HFF-Myc (cell line): ENCODE measurements around the gene ADAMTS17.

Experiments
- DNase-seq: peaks from one replicate; pipeline ENCODE4 v3.0.0-alpha.2; 2011; ENCODE audit warnings: low read depth; ENCODE audit errors: extremely low read depth
- H3K4me3 ChIP-seq: replicated peaks from 2 replicates; pipeline ENCODE4 v1.5.1; 2011; ENCODE audit warnings: low read depth, mild to moderate bottlenecking, control low read depth, low read length
- TF ChIP-seq, protein P1 (sequence below): IDR thresholded peaks from 2 replicates; pipeline ENCODE4 v1.5.1; 2012; ENCODE audit warnings: mild to moderate bottlenecking, low read depth, low read length, control low read depth; ENCODE audit errors: missing control alignments

Gene ADAMTS17

GRCh38 chr15:100108846-100109245, 232.9 kb downstream of the ADAMTS17 start:
- H3K4me3 ChIP-seq: no peak overlapping the region
- TF ChIP-seq, protein P1, sequence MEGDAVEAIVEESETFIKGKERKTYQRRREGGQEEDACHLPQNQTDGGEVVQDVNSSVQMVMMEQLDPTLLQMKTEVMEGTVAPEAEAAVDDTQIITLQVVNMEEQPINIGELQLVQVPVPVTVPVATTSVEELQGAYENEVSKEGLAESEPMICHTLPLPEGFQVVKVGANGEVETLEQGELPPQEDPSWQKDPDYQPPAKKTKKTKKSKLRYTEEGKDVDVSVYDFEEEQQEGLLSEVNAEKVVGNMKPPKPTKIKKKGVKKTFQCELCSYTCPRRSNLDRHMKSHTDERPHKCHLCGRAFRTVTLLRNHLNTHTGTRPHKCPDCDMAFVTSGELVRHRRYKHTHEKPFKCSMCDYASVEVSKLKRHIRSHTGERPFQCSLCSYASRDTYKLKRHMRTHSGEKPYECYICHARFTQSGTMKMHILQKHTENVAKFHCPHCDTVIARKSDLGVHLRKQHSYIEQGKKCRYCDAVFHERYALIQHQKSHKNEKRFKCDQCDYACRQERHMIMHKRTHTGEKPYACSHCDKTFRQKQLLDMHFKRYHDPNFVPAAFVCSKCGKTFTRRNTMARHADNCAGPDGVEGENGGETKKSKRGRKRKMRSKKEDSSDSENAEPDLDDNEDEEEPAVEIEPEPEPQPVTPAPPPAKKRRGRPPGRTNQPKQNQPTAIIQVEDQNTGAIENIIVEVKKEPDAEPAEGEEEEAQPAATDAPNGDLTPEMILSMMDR: no peak
- DNase-seq: no peak

DNA sequence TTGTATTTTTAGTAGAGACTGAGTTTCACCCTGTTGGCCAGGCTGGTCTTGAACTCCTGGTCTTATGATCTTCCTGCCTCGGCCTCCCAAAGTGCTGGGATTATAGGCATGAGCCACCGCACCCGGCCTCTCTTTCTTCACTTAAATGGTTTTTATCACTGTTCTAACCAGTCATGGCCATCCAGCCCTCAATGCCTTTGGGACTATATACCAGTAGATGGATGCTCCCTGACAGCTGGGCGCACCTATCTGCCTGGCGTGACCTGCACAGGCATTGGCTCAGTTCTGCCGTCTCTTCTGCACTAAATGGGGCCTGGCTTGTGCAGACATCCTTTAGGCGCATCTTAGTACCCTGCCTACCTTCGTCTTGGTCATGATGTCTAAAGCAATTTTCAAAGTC, 233.4 kb downstream of the ADAMTS17 start:
- no peak overlapping the region for H3K4me3 ChIP-seq
- TF ChIP-seq, protein P1: no peak
- DNase-seq: no peak

DNA sequence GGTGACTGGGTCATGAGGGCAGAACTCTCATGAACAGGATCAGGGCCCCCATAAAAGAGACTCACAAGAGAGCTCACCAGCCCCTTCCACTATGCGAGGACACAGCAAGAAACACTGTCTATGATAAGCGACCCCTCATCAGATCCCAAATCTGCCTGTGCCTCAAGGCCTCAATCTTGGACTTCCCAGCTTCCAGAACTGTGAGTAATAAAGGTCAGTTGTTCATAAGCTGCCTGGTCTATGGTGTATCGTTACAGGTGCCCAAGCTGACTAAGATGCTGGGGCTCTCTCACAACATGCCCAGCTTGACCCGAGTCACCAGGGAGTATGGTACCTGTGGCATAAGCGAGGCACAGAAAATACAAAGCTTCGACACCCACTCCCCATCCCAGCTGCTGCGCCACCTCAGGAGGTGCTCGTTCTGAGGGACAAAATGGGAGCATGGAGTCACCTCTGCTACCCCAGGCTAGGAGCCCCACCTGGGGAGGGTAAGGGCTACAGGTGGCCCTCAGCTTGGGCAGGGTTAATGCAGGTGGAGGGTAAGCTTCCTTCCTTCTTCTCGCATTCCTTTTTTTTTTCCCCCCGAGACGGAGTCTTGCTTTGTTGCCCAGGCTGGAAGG, 234.1 kb downstream of the ADAMTS17 start:
- no peak for DNase-seq
- TF ChIP-seq, protein P1: no peak
- H3K4me3 ChIP-seq: no peak overlapping the region

- no peak for DNase-seq
- TF ChIP-seq, protein P1: no peak
- H3K4me3 ChIP-seq: no peak overlapping the region
Observed at GRCh38 chr15:100107151-100107550, 234.6 kb downstream of the ADAMTS17 start.

GRCh38 chr15:100106732-100107131, 235.0 kb downstream of the ADAMTS17 start:
- TF ChIP-seq, protein P1: no peak
- no peak for DNase-seq

GRCh38 chr15:100105101-100105500, 236.7 kb downstream of the ADAMTS17 start:
- no peak for DNase-seq
- TF ChIP-seq, protein P1: no peak
- no peak overlapping the region for H3K4me3 ChIP-seq

More at GRCh38 chr15:100106732-100107131, 235.0 kb downstream of the ADAMTS17 start:
- H3K4me3 ChIP-seq: no peak overlapping the region

- TF ChIP-seq, protein P1: no peak
- no peak overlapping the region for H3K4me3 ChIP-seq
- DNase-seq: no peak
Observed at GRCh38 chr15:100104245-100104644, 237.5 kb downstream of the ADAMTS17 start.
